K562 (cell line): ENCODE results near the gene INS. TPM values are rescaled to one million over a fixed set of nuclear protein-coding genes. Genes with fewer than 3 reads are reported as not detected.

ENCODE experiments used
- ATAC-seq: fragments of 200-7000 bp; cut with Tn5 transposase; 3 replicates; pipeline ENCODE4 v1.9.1; 2020; ENCODE audit warnings: moderate library complexity
- BruUV-seq: library from RNA; stranded (reverse); fragments of 400-500 nt; replicated peaks from 2 replicates; lab custom pipeline; 2021; lab: Mats Ljungman, UMichigan
- CTCF ChIA-PET: fragments of 300-600 bp; formaldehyde crosslinking; extraction: SDS; loops from one replicate; lab custom pipeline; 2021; ENCODE audit warnings: low intra/inter-chr PET ratio; lab: Yijun Ruan, JAX
- POLR2A ChIA-PET: fragments of 300-600, 350-650 bp; sonication (Branson Sonifier 250); formaldehyde crosslinking; extraction: SDS; loops from one replicate; lab custom pipeline; 2021; ENCODE audit warnings: antibody characterized with exemption, inconsistent platforms; lab: Yijun Ruan, JAX
- DNase-seq, 4 experiments: peaks; one replicate each; pipeline versions ENCODE4 v3.0.0 to v3.0.0-alpha.2; 2011 to 2018; ENCODE audit warnings: low spot score in 3 of 4, mixed read lengths in 3 of 4; ENCODE audit errors: extremely low read depth in 1 of 4
- FAIRE-seq: peaks from 2 replicates; lab custom pipeline; 2011; peaks lifted over from hg19 to GRCh38; lab: Jason Lieb, UNC
- H2AFZ ChIP-seq: 2 replicates; pipeline ENCODE4 v1.6.0; 2011; ENCODE audit warnings: low read depth, low read length, control low read depth, inconsistent platforms
- H3K27ac ChIP-seq: fragments of 200-600 bp; 3 replicates; pipeline ENCODE4 v1.8.0; 2011; ENCODE audit warnings: low read depth, mild to moderate bottlenecking, control low read depth, inconsistent platforms, low read length, moderate library complexity, mixed read lengths; ENCODE audit errors: extremely low read depth
- H3K27me3 ChIP-seq, 2 experiments: fragments of 300-600 bp in 1 of 2; 2 replicates in 1 of 2; 3 replicates in 1 of 2; pipeline versions ENCODE4 v1.6.0 to v1.8.0; 2011; ENCODE audit warnings: inconsistent platforms in 2 of 2, low read length in 2 of 2, mild to moderate bottlenecking in 1 of 2, mixed read lengths in 1 of 2, moderate library complexity in 1 of 2; ENCODE audit not compliant: control insufficient read depth in 2 of 2, insufficient read depth in 2 of 2
- H3K36me3 ChIP-seq: fragments of 300-600 bp; 3 replicates; pipeline ENCODE4 v1.8.0; 2011; ENCODE audit warnings: mild to moderate bottlenecking, low read length, inconsistent platforms; ENCODE audit not compliant: control insufficient read depth, insufficient read depth
- H3K4me1 ChIP-seq, 2 experiments: fragments of 200-600 bp in 1 of 2; replicated peaks in 1 of 2; 2 replicates in 1 of 2; 3 replicates in 1 of 2; pipeline versions ENCODE4 v1.5.1 to v1.8.0; 2011; ENCODE audit warnings: inconsistent platforms in 2 of 2, low read length in 2 of 2, mild to moderate bottlenecking in 1 of 2, mixed read lengths in 1 of 2, moderate library complexity in 1 of 2; ENCODE audit not compliant: control insufficient read depth in 2 of 2, insufficient read depth in 2 of 2
- H3K4me2 ChIP-seq: 2 replicates; pipeline ENCODE4 v1.6.1; 2011; ENCODE audit warnings: low read length, control low read depth, inconsistent platforms, mixed read lengths; ENCODE audit not compliant: insufficient read depth
- H3K4me3 ChIP-seq: fragments of 200-600 bp; sonication (generic), shearing (Covaris generic); 2 replicates; pipeline ENCODE4 v1.5.1; 2016; ENCODE audit warnings: control low read depth, inconsistent platforms
- H3K79me2 ChIP-seq: fragments of 200-600 bp; 3 replicates; pipeline ENCODE4 v1.8.0; 2011; ENCODE audit warnings: low read length, inconsistent platforms; ENCODE audit not compliant: control insufficient read depth, insufficient read depth
- H3K9ac ChIP-seq, 2 experiments: 2 replicates each; pipeline versions ENCODE4 v1.6.0 to v1.6.1; 2011; ENCODE audit warnings: low read depth in 2 of 2, low read length in 2 of 2, control low read depth in 1 of 2, inconsistent platforms in 1 of 2, mild to moderate bottlenecking in 1 of 2, mixed read lengths in 1 of 2; ENCODE audit not compliant: insufficient read depth in 1 of 2
- H3K9me1 ChIP-seq: one replicate; pipeline ENCODE4 v1.6.0; 2011; ENCODE audit warnings: inconsistent platforms, mild to moderate bottlenecking, low read length, moderate library complexity; ENCODE audit not compliant: control insufficient read depth, insufficient read depth
- H3K9me3 ChIP-seq: replicated peaks from 2 replicates; pipeline ENCODE4 v1.5.1; 2011; ENCODE audit warnings: low read depth, low read length, inconsistent platforms; ENCODE audit not compliant: control insufficient read depth, insufficient read depth
- H4K20me1 ChIP-seq: replicated peaks from 2 replicates; pipeline ENCODE4 v1.6.1; 2011; ENCODE audit warnings: low read length, inconsistent platforms, mixed read lengths; ENCODE audit not compliant: control insufficient read depth, insufficient read depth
- CREB3 ChIP-seq: fragments of 450-650 bp; conservative IDR thresholded peaks from 2 replicates; pipeline ENCODE4 v1.6.1; 2016; ENCODE audit warnings: missing genetic modification characterization, low read depth, mild to moderate bottlenecking, missing compliant biosample characterization, moderate library complexity
- HSF4 ChIP-seq: fragments of 250-450 bp; sonication (Bioruptor Pico); IDR thresholded peaks from 2 replicates; pipeline ENCODE4 v2.1.2; 2022; ENCODE audit warnings: mild to moderate bottlenecking, moderate library complexity, borderline replicate concordance
- ZNF280A ChIP-seq: fragments of 450-650 bp; IDR thresholded peaks from 2 replicates; pipeline ENCODE4 v1.6.1; 2018; ENCODE audit warnings: mild to moderate bottlenecking, low read depth; ENCODE audit not compliant: partially characterized antibody
- ZNF398 ChIP-seq: fragments of 250-450 bp; sonication (Bioruptor Pico); IDR thresholded peaks from 2 replicates; pipeline ENCODE4 v1.8.0; 2021; ENCODE audit warnings: moderate library complexity, mild to moderate bottlenecking, inconsistent platforms
- ZSCAN29 ChIP-seq: fragments of 450-650 bp; IDR thresholded peaks from 2 replicates; pipeline ENCODE4 v1.6.1; 2017
- WGBS: fragments of 100-300 bp; shearing (Covaris generic); methylation state at CpG from one replicate; pipeline ENCODE4 v1.1.6; 2016; ENCODE audit warnings: low coverage, mixed read lengths; ENCODE audit not compliant: insufficient coverage; ENCODE audit errors: missing lambda C conversion rate; 5-methylcytosine and 5-hydroxymethylcytosine counted together
- in situ Hi-C: fragments of 300-500 bp; cut with MboI; formaldehyde crosslinking; loops from 4 replicates; pipeline ENCODE4 v1.15.0; 2018; ENCODE audit warnings: inconsistent platforms, mixed read lengths
- intact Hi-C: fragments of 100-400 bp; cut with micrococcal nuclease; formaldehyde crosslinking; loops from 2 replicates; pipeline ENCODE4 v1.14.2; 2022
- polyA plus RNA-seq, 8 experiments: library from polyadenylated mRNA; depleted of rRNA in 4 of 8; stranded (reverse) in 5 of 8; unstranded in 3 of 8; fragments of >200 nt; fragmentation: Nextera tagmentation in 2 of 8; fragmentation: Illumina TruSeq in 1 of 8; extraction: Ambion mirVana in 2 of 8; extraction: Trizol in 1 of 8; gene quantifications; 2 replicates each; pipeline versions ENCODE4 v1.2.1 to v1.2.3, GENCODE V29; 2011 to 2014; ENCODE audit warnings: inconsistent platforms in 1 of 8, missing spikeins in 1 of 8
- total RNA-seq, 7 experiments: library from RNA; depleted of rRNA in 6 of 7; stranded (reverse); fragments of >200 nt in 6 of 7; fragmentation: Illumina TruSeq in 2 of 7; extraction: Trizol in 2 of 7; gene quantifications; 2 replicates each; pipeline versions ENCODE4 v1.2.1 to v1.2.3, GENCODE V29; 2011 to 2021; ENCODE audit warnings: low replicate concordance in 1 of 7

Gene INS
- total and polyA plus RNA-seq, 9 of the 15 experiments (the other 6 are each of a cell fraction or from before 2014, with no cell fraction given): not detected

- TF ChIP-seq ZNF280A (no peak), ZNF398 (CRISPR knock-in tag) (no peak), HSF4 (CRISPR knock-in tag) (no peak)
- TF ChIP-seq, all 486 proteins: peak for 0
Measured at GRCh38 chr11:2128511-2129307, 32.3 kb downstream of the INS start (continued).

GRCh38 chr11:2128130-2128510 lies 32.9 kb downstream of the INS start:
- 0% methylated on average over 6 of the region's 7 CpGs for WGBS
- H3K9ac ChIP-seq: no peak overlapping the region
- H3K27ac ChIP-seq: no peak overlapping the region
- H3K4me1 ChIP-seq: peaks cover 0 to 4% of the 10 kb centered on the region in 2 experiments; a peak in 1 of 5 replicates
- ChIA-PET CTCF (no interaction called here), POLR2A (no interaction called here)
- in situ Hi-C loops: no loop called here
- no peak overlapping the region for H3K4me3 ChIP-seq
- no peak overlapping the region for H2AFZ ChIP-seq
- no TSS peak for BruUV-seq
- H3K4me2 ChIP-seq: no peak overlapping the region
- peaks cover 1 to 16% of the 10 kb centered on the region in 2 experiments; a peak in 3 of 5 replicates for H3K27me3 ChIP-seq
- ATAC-seq (no peak), FAIRE-seq (no peak), DNase-seq (no peak)
- H3K9me1 ChIP-seq: no peaks in the 10 kb centered on the region
- H4K20me1 ChIP-seq: no peaks in the 10 kb centered on the region
- no peaks in the 10 kb centered on the region for H3K36me3 ChIP-seq
- H3K79me2 ChIP-seq: no peaks in the 10 kb centered on the region
- TF ChIP-seq ZSCAN29 (peak; percentile 59; the same call in 1 of the 2 replicates), CREB3 (no peak)
- TF ChIP-seq, all 486 proteins: peak for 1
- intact Hi-C loops: no loop called here
- 0 out of 2 replicates have a peak, but pooled peaks cover 3% of the 10 kb centered on the region for H3K9me3 ChIP-seq
